Germinal center (tissue), 1 donor: ENCODE measurements around the gene ZNF350.
"Not testable (repeated sequence)": the region's sequence is repeated elsewhere in the genome, so short reads cannot be mapped to it uniquely, and the experiment has no call there.

Experiments
- DNase-seq: peaks from one replicate; pipeline ENCODE4 v3.0.0; 2012; ENCODE audit warnings: mixed read lengths, low spot score

The ZNF350 gene

GRCh38 chr19:51971624-51972023 lies 15.0 kb downstream of the ZNF350 start:
- no peak for DNase-seq

GRCh38 chr19:51970718-51971117 lies 15.9 kb downstream of the ZNF350 start:
- no peak for DNase-seq

GRCh38 chr19:51965583-51965982 lies 21.1 kb downstream of the ZNF350 start:
- no peak for DNase-seq

GRCh38 chr19:51960621-51961233 lies 25.9 kb downstream of the ZNF350 start:
- not testable (repeated sequence) for DNase-seq

GRCh38 chr19:51959791-51960190 lies 26.8 kb downstream of the ZNF350 start:
- no peak for DNase-seq

GRCh38 chr19:51957846-51958245 lies 28.8 kb downstream of the ZNF350 start:
- DNase-seq = not testable (repeated sequence)

GRCh38 chr19:51948975-51949374 lies 37.7 kb downstream of the ZNF350 start:
- DNase-seq = no peak

GRCh38 chr19:51946602-51947001 lies 40.0 kb downstream of the ZNF350 start:
- DNase-seq = no peak

- no peak for DNase-seq
Measured at GRCh38 chr19:51944798-51945552, 41.7 kb downstream of the ZNF350 start.

GRCh38 chr19:51938936-51939335 lies 47.7 kb downstream of the ZNF350 start:
- no peak for DNase-seq

- no peak for DNase-seq
Measured at GRCh38 chr19:51931921-51932320, 54.7 kb downstream of the ZNF350 start.

GRCh38 chr19:51927859-51928258 lies 58.8 kb downstream of the ZNF350 start:
- DNase-seq = no peak

- DNase-seq = peak; percentile 88
Measured at GRCh38 chr19:51926784-51927741, 59.6 kb downstream of the ZNF350 start, which contains the start of gene ZNF613. Gene ZNF613 (plus strand): TSS chr19:51927472. CDS start chr19:51936221, 8,749 bp downstream.

GRCh38 chr19:51926426-51926783 lies 60.2 kb downstream of the ZNF350 start:
- no peak for DNase-seq

- no peak for DNase-seq
Measured at GRCh38 chr19:51921949-51922348, 64.7 kb downstream of the ZNF350 start.

GRCh38 chr19:51919606-51920005 lies 67.0 kb downstream of the ZNF350 start:
- no peak for DNase-seq

- no peak for DNase-seq
Measured at GRCh38 chr19:51916167-51916566, 70.5 kb downstream of the ZNF350 start.

GRCh38 chr19:51915324-51915867 lies 71.2 kb downstream of the ZNF350 start:
- no peak for DNase-seq
